Neuron (in vitro differentiated cells): ENCODE results near the gene TBC1D9.
"Not testable (repeated sequence)": the region's sequence is repeated elsewhere in the genome, so short reads cannot be mapped to it uniquely, and the experiment has no call there.

Experiments
- H2AFZ ChIP-seq: one replicate; pipeline ENCODE4 v1.6.1; 2013; ENCODE audit warnings: low read depth, mild to moderate bottlenecking, inconsistent platforms, low read length, moderate library complexity
- H3K27me3 ChIP-seq: one replicate; pipeline ENCODE4 v1.6.1; 2013; ENCODE audit warnings: low read length; ENCODE audit not compliant: insufficient read depth
- H3K36me3 ChIP-seq: one replicate; pipeline ENCODE4 v1.6.1; 2013; ENCODE audit warnings: low read length; ENCODE audit not compliant: insufficient read depth
- H3K4me1 ChIP-seq: one replicate; pipeline ENCODE4 v1.6.1; 2013; ENCODE audit warnings: low read length; ENCODE audit not compliant: insufficient read depth
- H3K4me3 ChIP-seq: 2 replicates; pipeline ENCODE4 v1.5.1; 2013; ENCODE audit warnings: mild to moderate bottlenecking, low read length, moderate library complexity
- H3K9me3 ChIP-seq: one replicate; pipeline ENCODE4 v1.6.1; 2013; ENCODE audit warnings: low read length

TBC1D9 gene

GRCh38 chr4:140746546-140746945 is 9.6 kb downstream of the TBC1D9 start:
- peaks cover 13% of the 10 kb centered on the region for H3K4me1 ChIP-seq
- H2AFZ ChIP-seq, result not testable (repeated sequence)

GRCh38 chr4:140744421-140744820 is 11.8 kb downstream of the TBC1D9 start:
- Histone ChIP-seq H3K27me3 (no peaks in the 10 kb centered on the region), H3K9me3 (no peaks in the 10 kb centered on the region), H3K4me1 (peaks cover 17% of the 10 kb centered on the region), H2AFZ (no peak overlapping the region), H3K4me3 (no peak overlapping the region), H3K36me3 (no peaks in the 10 kb centered on the region)

More at GRCh38 chr4:140746546-140746945, 9.6 kb downstream of the TBC1D9 start:
- not testable (repeated sequence) for H3K36me3 ChIP-seq, H3K9me3 ChIP-seq, H3K27me3 ChIP-seq, H3K4me3 ChIP-seq

GRCh38 chr4:140743194-140743931 is 12.8 kb downstream of the TBC1D9 start:
- H3K4me3 ChIP-seq, result no peak overlapping the region
- H3K9me3 ChIP-seq, result no peaks in the 10 kb centered on the region
- H3K36me3 ChIP-seq, result no peaks in the 10 kb centered on the region
- H2AFZ ChIP-seq, result no peak overlapping the region
- no peaks in the 10 kb centered on the region for H3K27me3 ChIP-seq
- H3K4me1 ChIP-seq, result peaks cover 17% of the 10 kb centered on the region

GRCh38 chr4:140742838-140743193 is 13.4 kb downstream of the TBC1D9 start:
- no peaks in the 10 kb centered on the region for H3K9me3 ChIP-seq
- no peak overlapping the region for H3K4me3 ChIP-seq
- no peaks in the 10 kb centered on the region for H3K36me3 ChIP-seq
- H2AFZ ChIP-seq, result no peak overlapping the region
- peaks cover 17% of the 10 kb centered on the region for H3K4me1 ChIP-seq
- H3K27me3 ChIP-seq, result no peaks in the 10 kb centered on the region

GRCh38 chr4:140740906-140741670 is 15.1 kb downstream of the TBC1D9 start:
- H3K36me3 ChIP-seq, result no peaks in the 10 kb centered on the region
- H3K27me3 ChIP-seq, result no peaks in the 10 kb centered on the region
- H2AFZ ChIP-seq, result no peak overlapping the region
- H3K4me1 ChIP-seq, result peaks cover 17% of the 10 kb centered on the region
- H3K9me3 ChIP-seq, result no peaks in the 10 kb centered on the region
- H3K4me3 ChIP-seq, result no peak overlapping the region

GRCh38 chr4:140740422-140740821 is 15.8 kb downstream of the TBC1D9 start:
- peaks cover 17% of the 10 kb centered on the region for H3K4me1 ChIP-seq
- no peaks in the 10 kb centered on the region for H3K9me3 ChIP-seq
- no peaks in the 10 kb centered on the region for H3K36me3 ChIP-seq
- H2AFZ ChIP-seq, result no peak overlapping the region
- no peak overlapping the region for H3K4me3 ChIP-seq
- no peaks in the 10 kb centered on the region for H3K27me3 ChIP-seq

GRCh38 chr4:140739971-140740370 is 16.2 kb downstream of the TBC1D9 start:
- no peaks in the 10 kb centered on the region for H3K9me3 ChIP-seq
- no peak overlapping the region for H3K4me3 ChIP-seq
- no peaks in the 10 kb centered on the region for H3K36me3 ChIP-seq
- no peak overlapping the region for H2AFZ ChIP-seq
- peaks cover 17% of the 10 kb centered on the region for H3K4me1 ChIP-seq
- H3K27me3 ChIP-seq, result no peaks in the 10 kb centered on the region

- H3K4me3 ChIP-seq, result no peak overlapping the region
- no peaks in the 10 kb centered on the region for H3K36me3 ChIP-seq
- peaks cover 14% of the 10 kb centered on the region for H3K4me1 ChIP-seq
- H3K9me3 ChIP-seq, result no peaks in the 10 kb centered on the region
- H2AFZ ChIP-seq, result no peak overlapping the region
- no peaks in the 10 kb centered on the region for H3K27me3 ChIP-seq
Measured at GRCh38 chr4:140738139-140738538, 18.0 kb downstream of the TBC1D9 start.

- H3K4me3 ChIP-seq, result no peak overlapping the region
- no peak overlapping the region for H2AFZ ChIP-seq
- no peaks in the 10 kb centered on the region for H3K9me3 ChIP-seq
- H3K27me3 ChIP-seq, result no peaks in the 10 kb centered on the region
- no peaks in the 10 kb centered on the region for H3K36me3 ChIP-seq
- H3K4me1 ChIP-seq, result peaks cover 7% of the 10 kb centered on the region
Measured at GRCh38 chr4:140736669-140737343, 19.4 kb downstream of the TBC1D9 start.

- H3K36me3 ChIP-seq, result peaks cover 2% of the 10 kb centered on the region
- H2AFZ ChIP-seq, result no peak overlapping the region
- peaks cover 6% of the 10 kb centered on the region for H3K4me1 ChIP-seq
- H3K27me3 ChIP-seq, result no peaks in the 10 kb centered on the region
- peaks cover 2% of the 10 kb centered on the region for H3K9me3 ChIP-seq
- no peak overlapping the region for H3K4me3 ChIP-seq
Measured at GRCh38 chr4:140735779-140736391, 20.3 kb downstream of the TBC1D9 start.

GRCh38 chr4:140735317-140735716 is 20.9 kb downstream of the TBC1D9 start:
- H3K9me3 ChIP-seq, result peaks cover 2% of the 10 kb centered on the region

GRCh38 chr4:140732780-140733179 is 23.4 kb downstream of the TBC1D9 start:
- Histone ChIP-seq H3K4me3 (no peak overlapping the region), H2AFZ (no peak overlapping the region), H3K9me3 (peaks cover 2% of the 10 kb centered on the region), H3K27me3 (no peaks in the 10 kb centered on the region), H3K4me1 (peaks cover 3% of the 10 kb centered on the region), H3K36me3 (peaks cover 2% of the 10 kb centered on the region)

More at GRCh38 chr4:140735317-140735716, 20.9 kb downstream of the TBC1D9 start:
- H3K36me3 ChIP-seq, result peaks cover 2% of the 10 kb centered on the region
- H2AFZ ChIP-seq, result no peak overlapping the region
- peaks cover 3% of the 10 kb centered on the region for H3K4me1 ChIP-seq
- H3K4me3 ChIP-seq, result no peak overlapping the region
- no peaks in the 10 kb centered on the region for H3K27me3 ChIP-seq
